Hematopoietic multipotent progenitor cell (in vitro differentiated cells): ENCODE data around the gene OR9G4. TPM values are rescaled to one million over a fixed set of nuclear protein-coding genes. Genes with fewer than 3 reads are reported as not detected.

Source experiments
- DNase-seq, 3 donors: peaks; one replicate each; pipeline ENCODE4 v3.0.0-alpha.2; 2011 to 2015; ENCODE audit warnings: low read depth in 2 of 3, low spot score in 2 of 3
- total RNA-seq: library from RNA; depleted of rRNA; stranded (reverse); fragments of >200 nt; gene quantifications from one replicate; pipeline ENCODE4 v1.2.3, GENCODE V29; 2012

OR9G4 gene
- total RNA-seq = not detected

DNA sequence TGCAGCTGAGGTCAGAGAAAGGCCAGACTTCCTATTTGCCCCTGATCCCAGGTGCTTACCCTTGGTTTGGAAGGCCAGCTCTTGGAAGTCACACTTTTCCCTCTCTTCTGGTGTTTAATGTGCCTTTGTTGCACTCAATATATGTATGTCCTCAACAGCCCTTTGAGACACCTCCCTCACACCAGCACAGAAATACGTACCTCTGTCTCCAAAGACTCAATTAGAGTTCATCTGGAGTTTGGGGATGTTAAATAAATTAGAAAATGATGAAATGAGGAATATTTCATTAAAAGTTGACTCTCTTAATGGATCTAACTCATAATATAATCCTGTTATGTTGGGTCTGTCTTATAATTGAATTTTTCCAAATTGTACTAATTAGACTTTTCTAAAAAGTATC, at the start of gene OR9G4:
Gene OR9G4 (minus strand): TSS at position 101 of the 400 bp plus-strand sequence. CDS start 4,931 bp downstream, outside the sequence.
- DNase-seq = no peak

DNA sequence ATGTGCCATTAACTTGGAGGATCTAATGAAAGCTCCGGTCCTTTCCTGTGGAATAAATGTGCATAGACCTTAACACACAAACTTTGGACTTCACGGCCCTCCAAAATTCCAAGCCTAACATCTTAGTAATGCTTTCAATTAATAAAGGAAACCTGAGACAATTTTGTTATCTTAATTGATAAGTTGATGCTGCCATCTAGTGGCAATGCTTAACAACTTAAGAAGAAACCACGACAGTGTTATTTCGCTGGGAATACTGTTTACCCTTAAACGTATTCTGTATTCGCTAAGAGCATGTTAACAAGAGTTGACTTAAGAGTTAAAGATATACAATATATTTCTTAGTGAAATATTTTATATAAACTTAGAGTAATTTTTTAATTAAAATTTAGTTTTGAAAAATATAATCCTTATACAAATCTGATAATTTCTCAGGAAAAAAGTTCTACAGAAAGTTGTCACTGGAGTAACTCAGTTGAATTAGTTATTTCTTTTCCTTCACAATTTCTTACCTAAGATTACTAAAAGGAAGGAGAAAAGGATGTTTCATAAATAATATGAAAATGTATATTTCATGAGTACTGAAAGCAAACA, 35.0 kb upstream of the OR9G4 start:
- DNase-seq = peak in 2 of 3 donors; percentile 9 to 53

DNA sequence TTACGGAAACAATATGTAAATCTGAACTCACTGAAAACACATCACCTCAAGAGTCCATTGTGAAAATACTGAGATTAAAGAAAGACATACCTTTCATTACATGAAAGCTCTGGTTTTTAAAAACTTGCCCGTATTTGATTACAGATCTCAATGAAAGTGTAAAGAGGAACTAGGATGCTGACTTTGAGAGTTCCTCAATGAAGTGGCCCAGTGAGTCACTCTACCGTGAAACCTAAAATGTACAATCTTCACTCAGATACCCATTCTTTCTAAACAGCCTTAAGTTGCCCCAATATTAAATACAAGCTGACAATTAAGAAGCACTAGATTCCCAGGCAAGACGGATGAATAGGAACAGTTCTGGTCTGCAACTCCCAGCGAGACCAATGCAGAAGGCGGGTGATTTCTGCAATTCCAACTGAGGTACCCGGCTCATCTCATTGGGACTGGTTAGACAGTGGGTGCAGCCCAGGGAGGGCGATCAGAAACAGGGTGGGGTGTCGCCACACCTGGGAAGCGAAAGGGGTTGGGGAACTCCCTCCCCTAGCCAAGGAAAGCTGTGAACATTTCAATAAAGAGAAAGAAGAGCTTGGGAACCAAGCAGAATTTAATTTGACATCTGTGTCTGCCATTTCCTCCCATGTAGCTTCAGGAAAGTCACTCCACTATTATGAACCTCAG, 33.8 kb upstream of the OR9G4 start:
- no peak for DNase-seq

DNA sequence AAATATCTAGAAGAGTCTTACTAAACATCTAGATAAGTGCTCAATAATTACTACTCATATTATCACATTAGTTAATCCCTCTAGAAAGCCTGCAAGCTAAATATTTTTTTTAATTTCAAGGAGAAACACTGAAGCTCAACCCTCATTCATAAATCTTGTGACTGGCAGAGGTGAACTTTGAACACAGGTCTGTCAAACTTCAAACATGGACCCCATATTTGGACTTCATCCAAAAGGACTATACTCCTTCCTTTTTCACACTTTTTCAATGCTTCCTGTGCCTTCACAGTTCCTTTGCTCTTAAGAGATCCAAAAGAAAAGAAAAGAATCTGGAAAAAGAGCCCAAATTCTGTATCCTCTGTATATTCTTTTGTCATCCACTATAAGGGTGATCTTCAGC, 28.3 kb upstream of the OR9G4 start:
- no peak for DNase-seq

DNA sequence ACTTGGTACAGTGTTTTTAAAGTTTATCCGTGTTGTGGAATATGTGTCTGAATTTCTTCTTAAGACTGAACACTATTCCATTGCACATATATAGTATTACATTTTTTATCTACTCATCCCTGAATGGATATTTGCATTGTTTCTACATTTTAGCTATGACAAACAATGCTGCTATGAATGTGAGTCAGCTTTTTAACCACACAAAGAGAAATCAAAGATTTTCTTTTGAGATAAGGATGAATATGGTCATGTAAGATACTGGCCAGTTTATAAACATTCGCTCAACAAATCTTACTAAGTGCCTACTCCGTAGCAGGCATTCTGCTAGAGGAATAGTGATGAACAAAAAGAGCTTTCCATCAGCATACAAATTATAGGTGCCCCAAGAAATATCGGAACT, 16.5 kb upstream of the OR9G4 start:
- DNase-seq = no peak

DNA sequence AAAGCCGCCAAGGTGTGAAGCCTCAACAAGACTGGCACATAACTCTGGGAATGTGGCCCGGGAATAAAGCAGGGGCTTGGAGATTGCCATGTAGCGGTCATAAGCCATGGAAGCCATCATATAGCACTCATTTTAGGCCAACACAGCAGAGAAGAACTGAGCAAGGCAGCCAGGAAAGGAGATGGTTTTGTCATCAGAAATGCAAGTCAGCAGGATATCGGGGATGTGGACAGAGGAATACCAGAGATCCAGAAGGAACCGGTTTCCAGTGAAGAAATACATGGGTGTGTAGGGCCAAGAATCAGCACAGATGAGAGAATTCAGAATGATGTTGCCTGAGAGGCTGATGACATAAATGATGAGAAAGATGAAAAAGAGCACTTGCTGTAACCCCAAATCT, 3.0 kb upstream of the OR9G4 start:
- no peak for DNase-seq

DNA sequence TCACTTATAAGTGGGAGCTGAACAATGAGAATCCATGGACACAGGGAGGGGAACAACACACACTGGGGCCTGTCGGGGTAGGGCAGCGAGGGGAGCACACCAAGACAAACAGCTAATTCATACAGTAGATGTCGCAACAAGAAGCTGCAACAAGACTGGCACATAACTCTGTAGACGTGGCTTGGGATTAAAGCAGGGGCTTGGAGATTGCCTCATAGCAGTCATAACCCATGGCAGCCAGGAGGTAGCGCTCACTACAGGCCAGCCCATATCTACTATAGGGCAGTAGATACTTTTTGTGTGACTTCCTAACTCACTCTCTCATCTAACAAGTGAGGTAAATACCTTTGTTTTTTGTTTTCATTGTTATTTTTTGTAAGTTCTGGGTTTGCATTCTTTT, 1.7 kb upstream of the OR9G4 start:
- no peak for DNase-seq

DNA sequence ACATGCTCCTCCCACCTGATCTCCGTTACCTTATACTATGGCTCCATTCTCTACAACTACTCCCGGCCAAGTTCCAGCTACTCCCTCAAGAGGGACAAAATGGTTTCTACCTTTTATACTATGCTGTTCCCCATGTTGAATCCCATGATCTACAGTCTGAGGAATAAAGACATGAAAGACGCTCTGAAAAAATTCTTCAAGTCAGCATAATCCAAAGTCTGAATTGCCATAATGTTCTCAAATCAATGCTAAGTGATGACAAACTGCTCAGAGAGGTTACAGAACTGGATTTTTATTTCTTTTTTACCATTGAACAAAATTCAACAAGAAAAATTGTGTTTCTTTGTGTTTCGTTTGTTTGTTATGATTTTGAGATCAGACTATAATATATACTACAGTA, 7.6 kb downstream of the OR9G4 start:
- no peak for DNase-seq

DNA sequence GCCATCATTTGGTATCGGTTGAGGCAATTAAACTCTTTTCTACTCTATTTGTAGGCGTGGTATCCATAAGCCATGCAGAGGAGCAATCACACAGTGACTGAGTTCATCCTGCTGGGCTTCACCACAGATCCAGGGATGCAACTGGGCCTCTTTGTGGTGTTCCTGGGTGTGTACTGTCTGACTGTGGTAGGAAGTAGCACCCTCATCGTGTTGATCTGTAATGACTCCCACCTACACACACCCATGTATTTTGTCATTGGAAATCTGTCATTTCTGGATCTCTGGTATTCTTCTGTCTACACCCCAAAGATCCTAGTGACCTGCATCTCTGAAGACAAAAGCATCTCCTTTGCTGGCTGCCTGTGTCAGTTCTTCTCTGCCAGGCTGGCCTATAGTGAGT, 8.4 kb downstream of the OR9G4 start:
- DNase-seq = no peak

DNA sequence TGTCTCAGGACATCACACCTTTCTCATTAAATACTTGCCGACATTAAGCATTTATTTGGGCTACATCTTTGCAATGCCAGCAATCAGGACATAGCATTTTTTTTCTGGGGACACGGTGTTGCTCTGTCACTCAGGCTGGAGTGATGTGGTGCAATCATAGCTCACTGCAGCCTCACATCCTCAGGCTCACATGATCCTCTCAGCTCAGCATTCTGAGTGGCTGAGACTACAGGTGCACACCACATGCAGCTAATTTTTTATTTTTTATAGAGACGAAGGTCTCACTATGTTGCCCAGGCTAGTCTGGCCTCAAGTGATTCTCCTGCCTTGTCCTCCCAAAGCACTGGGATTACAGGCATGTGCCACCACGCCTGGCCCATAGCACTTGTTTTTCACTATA, 28.0 kb downstream of the OR9G4 start:
- DNase-seq = no peak

DNA sequence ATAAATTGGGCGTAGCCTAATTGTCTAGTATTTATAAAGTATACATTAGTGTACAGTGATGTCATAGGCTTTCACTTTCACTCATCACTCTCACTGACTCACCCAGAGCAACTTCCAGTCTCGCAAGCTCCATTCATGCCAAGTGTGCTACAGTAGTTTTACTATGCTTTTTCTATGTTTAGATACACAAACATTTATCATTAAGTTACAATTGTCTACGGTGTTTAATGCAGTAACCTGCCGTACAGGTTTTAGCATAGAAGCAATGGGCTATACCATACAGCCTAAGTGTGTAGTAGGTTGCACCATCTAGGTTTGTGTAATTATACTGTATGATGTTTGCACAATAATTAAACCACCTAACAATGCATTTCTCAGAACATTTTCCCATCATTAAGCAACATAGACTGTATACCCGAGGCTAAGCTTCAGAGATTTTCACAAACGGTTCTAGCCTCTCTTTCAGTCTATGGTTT, 32.1 kb downstream of the OR9G4 start:
- no peak for DNase-seq

DNA sequence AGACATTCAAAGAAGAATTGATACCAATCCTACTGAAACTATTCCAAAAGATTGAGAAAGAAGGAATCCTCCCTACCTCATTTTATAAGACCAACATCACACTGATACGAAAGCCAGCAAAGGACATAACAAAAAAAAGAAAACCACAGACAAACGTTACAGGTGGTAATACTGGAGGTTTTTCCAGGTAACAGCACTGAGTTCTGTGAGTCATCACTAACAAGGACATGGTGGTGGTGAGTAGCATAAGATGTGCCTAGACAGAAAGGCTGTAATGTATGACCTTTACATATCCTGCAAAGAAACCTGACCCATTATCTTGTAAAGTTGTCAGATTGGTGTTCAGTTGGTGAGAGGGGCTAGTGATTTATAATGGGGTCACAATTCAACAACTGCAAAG, 34.3 kb downstream of the OR9G4 start:
- DNase-seq = no peak

DNA sequence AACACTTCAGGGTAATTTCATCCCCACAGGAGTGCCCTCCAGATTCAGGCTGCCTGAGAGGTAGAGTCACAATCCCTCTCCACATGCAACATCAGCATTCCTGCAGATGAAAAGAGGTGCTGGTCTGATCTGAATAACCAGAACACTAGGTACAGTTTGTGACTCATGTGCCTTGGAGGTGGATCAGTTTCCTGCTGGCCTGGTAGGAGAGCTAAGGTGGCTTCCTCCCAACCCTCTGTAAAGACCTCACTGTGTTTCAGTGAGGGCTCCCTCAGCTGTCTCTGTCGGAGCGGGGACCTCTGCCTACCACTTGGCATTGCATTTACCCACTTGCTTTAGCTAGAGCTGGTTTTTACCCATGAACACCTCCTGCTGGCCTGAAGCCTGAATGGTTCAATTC, 42.0 kb downstream of the OR9G4 start:
- DNase-seq = no peak

DNA sequence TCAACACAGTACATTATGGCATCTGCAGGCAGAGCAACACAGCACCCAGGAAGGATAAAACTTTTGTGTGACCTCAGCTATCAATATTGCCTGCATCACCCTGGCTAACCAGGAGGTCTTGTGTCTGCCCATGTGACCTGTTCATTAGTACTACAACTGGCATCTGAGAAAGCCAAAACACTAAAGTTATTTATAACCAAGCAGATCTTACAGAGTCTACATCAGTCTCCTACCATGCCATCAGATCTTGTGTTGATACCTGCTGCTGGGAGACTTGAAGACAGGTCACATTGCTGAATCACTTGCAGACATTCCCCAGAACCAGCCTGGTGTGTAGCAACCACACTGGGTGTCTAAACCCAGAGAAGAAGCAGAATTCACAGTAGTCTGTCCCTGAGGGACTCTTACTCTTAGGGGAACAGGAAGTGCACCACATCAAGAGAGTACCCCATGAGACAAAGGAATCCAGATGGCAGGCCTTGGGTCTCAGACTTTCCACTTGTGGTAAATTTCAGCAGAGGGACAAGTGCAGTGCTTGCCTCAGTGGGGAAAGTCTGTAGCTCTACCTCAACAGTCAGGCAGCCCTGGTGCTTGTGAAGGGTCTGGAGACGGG, 42.6 kb downstream of the OR9G4 start:
- DNase-seq = no peak

DNA sequence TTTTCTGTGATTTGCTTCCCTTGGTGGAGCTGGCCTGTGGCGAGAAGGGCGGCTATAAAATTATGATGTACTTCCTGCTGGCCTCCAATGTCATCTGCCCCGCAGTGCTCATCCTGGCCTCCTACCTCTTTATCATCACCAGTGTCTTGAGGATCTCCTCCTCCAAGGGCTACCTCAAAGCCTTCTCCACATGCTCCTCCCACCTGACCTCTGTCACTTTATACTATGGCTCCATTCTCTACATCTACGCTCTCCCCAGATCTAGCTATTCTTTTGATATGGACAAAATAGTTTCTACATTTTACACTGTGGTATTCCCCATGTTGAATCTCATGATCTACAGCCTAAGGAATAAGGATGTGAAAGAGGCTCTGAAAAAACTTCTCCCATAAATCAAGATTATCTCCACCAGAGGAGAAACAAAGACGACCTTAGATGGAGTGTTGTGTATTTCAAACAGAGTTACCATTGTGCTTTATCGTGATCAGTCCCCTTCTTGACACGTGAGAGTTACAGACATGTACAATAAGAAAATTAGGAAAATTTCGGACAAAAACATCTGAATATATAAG, 47.5 kb downstream of the OR9G4 start:
- DNase-seq = no peak

DNA sequence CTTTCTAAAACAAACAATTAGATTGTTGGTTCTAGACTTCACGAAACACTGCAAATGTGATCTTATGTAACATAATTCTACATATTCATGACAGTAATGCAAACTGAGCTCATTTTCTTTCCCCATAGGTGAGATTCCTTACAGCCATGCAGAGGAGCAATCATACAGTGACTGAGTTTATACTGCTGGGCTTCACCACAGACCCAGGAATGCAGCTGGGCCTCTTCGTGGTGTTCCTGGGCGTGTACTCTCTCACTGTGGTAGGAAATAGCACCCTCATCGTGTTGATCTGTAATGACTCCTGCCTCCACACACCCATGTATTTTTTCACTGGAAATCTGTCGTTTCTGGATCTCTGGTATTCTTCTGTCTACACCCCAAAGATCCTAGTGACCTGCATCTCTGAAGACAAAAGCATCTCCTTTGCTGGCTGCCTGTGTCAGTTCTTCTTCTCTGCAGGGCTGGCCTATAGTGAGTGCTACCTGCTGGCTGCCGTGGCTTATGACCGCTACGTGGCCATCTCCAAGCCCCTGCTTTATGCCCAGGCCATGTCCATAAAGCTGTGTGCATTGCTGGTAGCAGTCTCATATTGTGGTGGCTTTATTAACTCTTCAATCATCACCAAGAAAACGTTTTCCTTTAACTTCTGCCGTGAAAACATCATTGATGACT, 48.1 kb downstream of the OR9G4 start:
- DNase-seq = no peak

DNA sequence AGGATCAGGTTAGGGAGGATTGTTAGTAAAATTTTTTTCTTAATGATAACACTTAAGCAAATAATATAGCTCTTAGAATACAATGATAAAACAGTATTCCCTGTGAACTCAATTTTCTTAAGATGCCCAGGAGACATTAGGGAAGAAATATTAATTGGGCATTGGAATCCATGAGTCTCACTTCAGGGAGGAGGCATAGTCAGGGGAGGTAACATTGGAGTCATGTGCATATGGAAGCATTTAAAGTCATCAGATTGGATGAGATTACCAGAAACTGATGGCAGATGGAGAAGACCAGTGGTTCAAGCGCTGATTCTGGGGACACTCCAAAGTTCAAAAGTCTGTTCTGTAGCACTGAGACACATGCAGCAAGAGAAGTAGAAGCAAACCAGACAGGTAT, 49.7 kb downstream of the OR9G4 start, which contains the start of gene OR9G1:
Gene OR9G1 (plus strand): TSS at position 301 of the 400 bp plus-strand sequence. CDS start 1,293 bp downstream, outside the sequence.
- DNase-seq = no peak

DNA sequence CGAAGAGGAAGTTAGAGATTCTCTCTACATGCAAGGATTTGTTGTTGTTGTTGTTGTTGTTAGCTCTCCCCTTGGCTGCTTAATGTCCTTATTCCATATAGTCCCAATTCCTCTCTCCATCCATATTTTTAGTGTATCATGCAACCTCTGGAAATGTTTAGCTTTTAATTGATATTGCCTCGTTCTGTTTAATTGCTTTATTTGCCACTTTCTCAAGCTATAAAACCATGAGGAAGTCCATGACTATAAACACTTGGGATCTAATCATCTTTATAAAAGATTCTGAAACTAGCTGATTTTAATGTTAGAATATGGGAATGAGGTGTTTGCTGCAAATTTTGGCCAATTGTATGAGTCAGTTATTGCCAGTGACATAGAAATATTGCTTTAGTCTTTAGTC, 55.1 kb downstream of the OR9G4 start:
- no peak for DNase-seq
